Activated T-helper 1 cell treated with Interleukin-2 at 50 U/mL for 16 hours (primary cell): Measurements from ENCODE around the gene C22orf39.
"Not testable (repeated sequence)": the region's sequence is repeated elsewhere in the genome, so short reads cannot be mapped to it uniquely, and the experiment has no call there.

Experiments used
- DNase-seq: peaks from one replicate; pipeline ENCODE4 v3.0.0-alpha.2; 2020; ENCODE audit warnings: low read depth

The C22orf39 gene

DNA sequence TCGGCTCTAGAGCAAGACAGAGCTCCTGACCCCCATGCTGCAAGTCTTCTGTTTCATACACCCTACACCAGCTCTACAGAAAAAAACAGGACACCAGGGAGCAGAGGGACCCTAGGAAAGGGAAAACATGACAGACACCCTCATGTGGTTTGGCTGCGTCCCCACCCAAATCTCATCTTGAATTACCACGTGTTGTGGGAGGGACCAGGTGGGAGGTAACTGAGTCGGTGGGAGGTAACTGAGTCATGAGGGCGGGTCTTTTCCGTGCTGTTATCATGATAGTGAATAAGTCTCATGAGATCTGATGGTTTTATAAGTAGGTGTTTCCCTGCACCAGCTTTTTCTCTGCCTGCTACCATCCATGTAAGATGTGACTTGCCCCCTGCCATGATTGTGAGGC is 6.6 kb upstream of the C22orf39 start:
- no peak for DNase-seq

DNA sequence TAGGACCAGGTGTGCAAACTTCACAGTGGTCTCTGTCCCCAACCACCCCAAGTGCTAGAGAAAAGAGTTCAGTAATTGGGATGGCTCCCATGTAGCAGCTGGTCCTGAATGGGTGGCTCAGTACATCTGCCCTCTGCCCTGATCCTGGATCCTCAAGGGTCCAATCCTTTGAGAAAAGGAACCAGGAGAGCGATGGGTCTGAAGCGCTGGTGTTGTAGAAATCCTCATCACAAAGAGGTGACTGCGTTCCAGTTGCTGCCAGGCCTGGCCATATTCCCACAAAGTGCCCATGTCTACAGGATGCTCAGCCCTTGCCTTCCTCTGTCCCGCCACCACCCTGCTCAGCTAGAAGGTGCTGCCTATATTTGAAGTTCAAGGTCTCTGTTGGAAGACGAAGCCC is 6.2 kb upstream of the C22orf39 start:
- DNase-seq = no peak

DNA sequence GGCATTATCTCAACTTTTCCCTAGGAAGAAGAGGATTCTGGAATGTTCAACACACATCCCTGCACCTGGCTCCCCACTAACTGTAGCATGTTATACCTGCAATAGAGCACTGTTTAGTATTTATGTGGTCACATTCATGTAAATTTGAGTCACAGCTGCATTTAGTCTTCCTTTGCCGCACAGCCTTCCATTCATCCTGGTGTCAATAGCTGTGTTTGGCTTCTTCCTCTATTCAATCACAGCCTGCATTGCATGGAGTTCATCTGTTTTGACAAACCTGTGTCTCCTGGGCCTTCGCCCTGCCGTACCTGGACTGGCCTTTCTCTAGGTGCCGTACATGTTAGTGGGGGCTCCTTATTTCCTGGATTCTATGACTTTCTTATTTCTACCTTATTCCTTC is 4.1 kb upstream of the C22orf39 start:
- no peak for DNase-seq

DNA sequence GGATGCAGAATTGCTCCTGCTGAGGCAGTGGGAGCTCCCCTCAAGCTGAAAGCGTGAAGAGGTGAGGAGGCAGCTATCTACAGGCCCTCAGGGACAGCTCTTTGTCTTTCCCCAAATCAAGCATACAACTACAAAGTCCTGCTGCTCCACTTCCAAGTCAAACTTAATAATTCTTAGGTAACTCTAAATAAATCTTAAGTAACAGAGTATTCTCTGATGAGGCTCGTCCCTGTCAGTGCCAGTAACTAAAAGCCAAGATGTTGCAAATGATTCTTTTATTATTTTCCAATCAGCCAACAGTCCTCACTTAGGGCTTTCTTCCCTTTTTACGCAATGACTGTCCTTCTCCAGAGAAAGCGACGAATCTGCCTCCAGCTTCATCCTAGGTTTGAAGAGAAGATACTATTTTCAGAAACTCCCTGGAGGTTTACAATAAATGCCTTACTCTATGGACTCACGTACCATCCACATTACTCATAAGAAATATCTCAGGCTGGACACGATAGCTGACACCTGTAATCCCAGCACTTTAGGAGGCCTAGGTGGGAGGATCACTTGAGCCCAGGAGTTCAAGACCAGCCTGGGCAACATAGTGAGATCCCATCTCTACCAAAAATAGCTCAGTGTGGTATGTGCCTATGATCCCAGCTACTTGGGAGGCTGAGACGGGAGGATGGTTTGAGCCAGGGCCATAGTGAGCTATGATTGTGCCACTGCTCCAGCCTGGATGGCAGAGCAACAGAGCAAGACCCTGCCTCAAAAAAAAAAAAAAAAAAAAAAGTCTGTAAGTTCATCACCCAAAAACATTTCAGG is 3.1 kb upstream of the C22orf39 start:
- no peak for DNase-seq

DNA sequence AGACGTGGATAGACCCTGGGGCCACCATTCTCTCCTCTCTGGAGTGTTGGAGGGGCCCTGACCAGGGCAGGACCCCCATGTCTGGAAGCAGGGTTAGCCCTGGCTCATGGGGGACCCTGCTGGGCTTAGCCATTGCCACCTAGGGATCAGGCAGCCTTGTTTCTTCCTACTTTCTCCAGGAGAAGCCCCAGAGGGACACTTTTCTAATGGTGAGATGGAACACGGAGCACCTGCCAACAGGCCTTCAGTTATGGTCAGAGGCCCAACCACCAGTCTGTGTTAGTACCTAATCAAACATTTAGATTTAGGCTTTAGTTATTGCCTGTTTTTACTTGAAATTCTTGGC is 1.9 kb upstream of the C22orf39 start:
- DNase-seq = no peak

DNA sequence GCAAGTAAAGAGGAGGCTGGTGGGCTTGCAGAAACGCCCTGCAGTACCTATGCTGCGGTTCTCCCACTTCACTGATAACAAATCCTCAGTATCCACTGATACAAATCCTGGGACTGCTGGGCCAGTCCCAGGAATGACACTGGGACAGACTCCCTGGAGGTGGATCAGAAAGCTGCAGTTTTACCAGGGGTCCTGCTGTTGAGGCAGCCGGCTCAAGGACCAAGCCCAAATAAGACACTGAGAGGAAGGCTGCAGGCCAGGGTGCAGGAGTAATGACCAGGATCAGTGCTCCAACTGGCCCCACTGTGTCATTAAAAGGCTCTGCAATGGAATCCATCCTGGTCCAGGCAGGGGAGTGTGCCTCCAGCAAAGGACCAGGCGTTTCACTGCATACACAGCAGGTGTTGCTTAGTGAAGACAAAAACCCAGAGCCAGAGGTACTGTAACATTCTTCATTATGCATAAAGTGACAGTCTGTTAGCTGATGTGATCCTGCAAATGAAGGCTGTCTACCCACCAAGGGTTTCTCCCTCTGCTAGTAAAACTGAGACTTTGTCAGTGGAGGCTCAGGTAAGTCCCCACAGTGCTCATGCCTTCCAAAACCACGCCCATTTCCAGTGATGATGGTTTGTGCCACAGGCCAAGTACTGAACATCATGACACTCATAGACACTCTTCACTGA is 1.4 kb upstream of the C22orf39 start:
- DNase-seq = no peak

DNA sequence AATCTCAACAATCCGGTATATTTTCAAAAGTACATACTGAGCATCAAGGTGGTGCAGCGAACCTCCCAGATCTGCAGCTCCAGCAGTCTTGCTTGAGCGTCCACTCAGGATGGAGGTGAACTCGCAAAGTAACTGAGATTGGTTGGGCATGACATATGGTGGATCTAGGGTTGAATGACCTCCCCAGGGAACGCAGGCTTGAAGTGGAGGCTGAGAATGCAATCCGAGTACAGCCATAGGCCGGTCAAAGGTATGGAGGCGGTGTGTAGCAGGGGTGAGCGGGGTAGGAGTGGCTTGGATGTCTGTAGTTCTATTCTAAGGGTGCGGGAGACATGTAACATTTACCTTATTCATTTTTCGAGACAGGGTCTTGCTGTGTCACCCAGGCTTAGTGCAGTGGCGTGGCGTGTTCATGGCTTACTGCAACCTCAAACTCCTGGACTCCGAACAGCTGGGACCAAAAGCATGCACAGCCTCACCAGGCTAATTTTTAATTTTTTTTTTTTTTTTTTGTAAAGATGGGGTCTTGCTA is 631 bp upstream of the C22orf39 start:
- no peak for DNase-seq

DNA sequence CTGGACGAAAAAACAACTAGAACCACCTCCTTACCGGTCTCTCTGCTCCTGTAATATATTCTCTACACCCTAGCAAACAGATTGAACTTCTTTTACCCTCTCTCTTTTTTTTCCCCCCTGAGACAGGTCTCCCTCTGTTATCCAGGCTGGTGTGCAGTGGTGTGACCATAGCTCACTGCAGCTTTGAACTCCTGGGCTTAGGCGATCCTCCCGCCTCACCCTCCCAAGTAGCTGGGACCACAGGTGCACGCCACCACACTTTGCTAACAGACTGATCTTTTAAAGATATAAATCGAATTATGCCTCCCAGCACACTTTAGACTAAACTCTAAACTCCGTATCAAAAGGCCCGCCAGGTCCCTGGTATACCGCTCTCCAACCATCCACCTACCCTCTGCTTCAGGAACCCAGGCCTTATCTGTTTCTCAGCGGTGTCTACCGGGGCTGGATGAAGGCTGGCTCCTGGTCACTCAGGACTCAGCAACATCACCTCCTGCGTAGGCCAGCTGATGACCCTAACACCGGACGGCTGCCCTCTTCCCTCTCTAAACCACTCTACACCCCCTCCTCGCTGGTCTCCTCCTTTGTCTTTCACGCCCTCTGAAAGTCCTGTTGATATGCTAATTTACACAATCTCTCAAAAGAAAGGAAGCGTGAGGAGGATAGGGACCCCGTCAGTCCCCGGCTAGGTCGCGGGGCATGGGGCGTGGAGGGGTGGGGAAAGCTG is 745 bp downstream of the C22orf39 start:
- DNase-seq = no peak

DNA sequence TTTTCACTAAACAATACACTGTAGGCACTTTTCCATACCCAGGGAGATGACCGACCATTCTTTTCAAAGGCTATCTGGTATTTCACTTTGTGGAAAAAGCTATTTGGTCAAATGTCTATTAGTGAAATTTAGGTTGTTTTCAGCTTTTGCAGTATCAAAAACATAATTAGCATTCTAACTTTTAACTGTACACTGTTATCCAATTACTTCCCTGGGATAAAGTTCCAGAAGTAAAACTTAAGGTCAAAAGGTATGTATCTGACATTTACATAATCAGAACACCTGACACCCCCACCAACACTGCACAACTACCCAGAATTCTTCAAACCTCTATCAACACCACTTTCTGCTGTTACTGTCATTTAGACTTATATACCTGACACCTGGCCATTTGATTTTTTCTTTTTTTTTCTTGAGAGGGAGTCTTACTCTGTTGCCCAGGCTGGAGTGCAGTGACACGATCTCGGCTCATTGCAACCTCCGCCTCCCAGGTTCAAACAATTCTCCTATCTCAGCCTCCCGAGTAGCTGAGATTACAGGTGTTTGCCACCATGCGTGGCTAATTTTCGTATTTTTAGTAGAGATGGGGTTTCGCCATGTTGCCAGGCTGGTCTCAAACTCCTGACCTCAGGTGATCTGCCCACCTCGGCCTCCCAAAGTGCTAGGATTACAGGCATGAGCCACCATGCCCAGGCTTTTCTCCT is 2.1 kb downstream of the C22orf39 start:
- DNase-seq = not testable (repeated sequence)

DNA sequence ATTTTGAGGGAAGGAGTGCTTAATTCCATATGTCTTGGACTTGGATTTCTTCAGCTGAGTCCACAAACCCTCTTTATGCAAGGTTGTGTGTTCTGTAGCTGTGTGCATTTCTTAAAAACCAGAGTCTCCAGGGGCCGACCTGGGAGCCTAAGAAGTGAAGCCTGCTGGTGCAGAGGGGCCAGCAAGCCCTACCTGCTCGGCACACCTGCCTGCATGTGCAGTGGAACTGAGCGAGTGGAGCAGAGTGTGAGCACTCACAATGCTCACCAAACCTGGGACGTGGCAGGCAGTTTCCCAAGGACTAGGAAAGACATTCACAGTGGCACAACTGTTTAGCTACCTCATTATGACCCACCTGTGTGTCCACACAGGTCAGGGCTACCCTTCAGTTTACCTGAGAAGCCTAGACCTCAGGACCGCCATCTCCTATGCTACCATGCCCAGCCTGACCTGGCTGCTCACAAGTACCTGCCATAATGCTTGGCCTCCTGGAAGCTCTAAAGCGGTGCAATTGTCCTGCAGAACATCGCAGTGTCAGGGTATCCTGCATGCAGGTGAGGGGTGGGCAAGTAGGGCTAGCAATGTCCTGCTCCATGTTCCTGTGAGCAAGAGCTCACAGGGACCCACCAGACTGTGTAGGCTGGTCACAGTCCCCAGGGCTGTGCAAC is 3.8 kb downstream of the C22orf39 start:
- DNase-seq = no peak

DNA sequence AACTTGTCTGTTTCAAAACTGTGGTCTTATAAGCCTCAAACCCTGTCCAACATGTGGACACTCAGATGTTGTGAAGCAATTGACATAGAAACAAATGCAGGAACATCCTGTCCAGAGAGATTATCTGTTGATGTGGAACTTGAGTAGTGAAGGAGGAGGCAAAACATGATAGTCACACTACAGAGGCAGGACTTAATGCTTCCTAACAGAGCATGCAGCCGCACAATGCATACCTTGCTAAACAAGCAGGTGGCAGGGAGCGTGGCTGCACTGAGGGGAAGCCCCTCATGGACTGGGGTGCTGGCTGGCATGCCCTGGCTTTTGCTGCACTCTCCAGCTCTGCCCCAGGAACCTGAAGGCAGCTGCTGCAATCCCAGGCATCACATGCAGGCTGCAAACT is 5.3 kb downstream of the C22orf39 start:
- DNase-seq = no peak

DNA sequence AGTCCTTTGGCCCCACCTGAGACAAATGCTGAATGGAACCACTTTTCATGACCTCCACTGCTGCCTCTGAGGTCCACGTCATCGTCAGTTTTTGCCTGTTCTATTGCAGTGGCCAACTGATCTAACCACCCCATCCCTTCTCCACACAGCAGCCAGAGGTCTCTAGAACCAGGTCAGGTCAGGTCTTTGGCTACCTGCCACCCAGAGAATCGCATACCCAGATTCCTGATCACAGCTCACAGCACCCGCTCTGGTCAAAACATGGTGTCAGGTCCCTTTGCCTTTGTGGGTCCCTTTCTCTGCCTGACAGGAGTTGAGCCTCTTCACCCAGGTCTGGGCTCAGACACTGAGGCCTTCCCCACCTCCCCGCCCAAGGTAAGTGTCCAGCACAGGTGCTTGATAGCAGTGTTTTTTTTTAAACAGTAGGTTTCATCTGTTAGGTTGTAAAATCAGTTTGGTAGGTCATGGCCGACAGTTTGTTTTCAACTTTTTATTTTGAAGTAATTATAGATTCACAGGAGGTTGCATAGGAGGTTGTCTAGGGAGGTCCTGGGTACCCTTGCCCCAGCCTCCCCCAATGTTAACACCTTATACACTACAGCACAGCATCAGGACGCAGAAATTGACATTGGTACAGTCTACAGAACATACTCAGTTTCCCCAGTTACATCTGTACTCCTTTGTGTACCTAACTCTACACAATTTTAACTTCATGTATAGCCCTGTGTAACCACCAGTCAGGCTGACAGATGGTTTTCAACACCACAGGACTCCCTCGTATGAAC is 6.9 kb downstream of the C22orf39 start:
- DNase-seq = no peak

DNA sequence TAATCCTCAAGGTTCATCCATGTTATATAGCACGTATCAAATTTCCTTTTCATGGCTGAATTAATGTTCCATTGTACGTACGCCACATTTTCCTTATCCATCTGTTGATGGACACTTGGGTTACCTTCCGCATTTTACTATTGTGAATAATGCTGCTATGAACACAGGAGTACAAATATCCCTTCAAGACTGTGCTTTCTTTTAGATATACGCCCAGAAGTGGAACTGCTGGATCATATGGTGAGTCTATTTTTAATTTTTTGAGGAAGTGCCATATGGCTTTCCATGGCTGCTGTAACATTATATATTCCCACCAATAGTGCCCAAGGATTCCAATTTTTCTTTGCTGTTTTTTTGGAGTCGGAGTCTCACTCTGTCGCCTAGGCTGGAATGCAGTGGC is 9.2 kb downstream of the C22orf39 start:
- DNase-seq = no peak

DNA sequence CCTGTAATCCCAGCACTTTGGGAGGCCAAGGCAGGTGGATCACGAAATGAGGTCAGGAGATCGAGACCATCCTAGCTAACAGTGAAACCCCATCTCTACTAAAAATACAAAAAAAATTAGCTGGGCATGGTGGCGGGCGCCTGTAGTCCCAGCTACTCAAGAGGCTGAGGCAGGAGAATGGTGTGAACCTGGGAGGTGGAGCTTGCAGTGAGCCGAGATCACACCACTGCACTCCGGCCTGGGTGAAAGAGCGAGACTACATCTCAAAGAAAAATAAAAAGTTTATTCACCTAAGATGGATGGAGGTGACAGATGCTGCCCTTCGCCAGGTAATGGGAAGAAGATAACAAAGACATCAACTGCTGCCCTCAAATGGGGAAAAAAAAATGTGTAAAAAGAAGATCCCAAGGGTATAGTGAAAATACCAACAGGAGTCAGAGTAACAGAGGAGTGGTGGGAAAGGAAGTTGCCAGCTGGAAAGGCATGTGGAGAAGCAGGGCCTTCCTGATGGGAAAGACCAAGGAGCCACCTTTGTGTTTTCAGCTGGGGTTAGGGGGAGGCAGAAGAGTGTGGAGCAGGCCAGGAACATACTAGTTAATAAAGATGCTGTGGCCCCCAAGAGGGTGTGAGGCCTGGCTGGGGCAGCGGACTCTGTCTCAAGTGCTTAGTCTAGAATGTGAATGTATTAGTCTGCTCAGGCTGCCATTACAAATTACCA is 10.9 kb downstream of the C22orf39 start:
- not testable (repeated sequence) for DNase-seq

DNA sequence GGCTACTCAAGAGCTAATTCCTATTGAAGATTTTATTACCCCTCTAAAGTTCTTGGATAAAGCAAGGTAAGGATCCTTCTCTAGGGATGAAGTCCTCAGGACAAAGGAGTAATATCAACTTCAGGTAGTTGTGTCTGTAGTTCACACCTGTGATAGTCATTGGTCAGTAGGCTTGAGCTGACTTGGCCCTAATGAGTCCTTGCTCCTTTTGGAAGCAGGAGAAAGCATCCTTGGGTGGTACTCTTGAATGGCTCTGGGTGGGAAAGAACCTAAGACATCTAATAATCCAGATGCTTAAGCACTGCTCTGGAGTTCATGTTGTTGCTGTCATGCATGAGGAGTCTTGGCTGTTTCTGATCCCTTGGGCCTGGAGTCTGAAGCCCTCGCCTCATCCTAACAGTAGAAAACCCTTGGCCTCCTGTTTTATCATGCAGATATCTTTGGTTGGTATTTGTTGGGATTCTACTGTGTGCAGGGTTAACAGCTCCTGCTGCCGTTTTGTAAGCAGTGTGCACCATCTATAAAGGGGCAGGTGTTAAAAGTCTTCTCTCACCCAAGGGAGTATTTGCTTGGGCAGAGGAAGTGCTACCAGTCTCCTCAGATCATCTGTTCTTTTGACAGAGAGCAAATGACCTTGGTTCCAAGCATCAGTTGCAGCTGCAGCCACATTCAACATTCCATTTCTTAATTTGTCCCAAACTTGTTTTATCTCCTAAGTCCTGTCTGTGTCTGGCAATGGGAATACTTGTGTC is 12.5 kb downstream of the C22orf39 start:
- no peak for DNase-seq

DNA sequence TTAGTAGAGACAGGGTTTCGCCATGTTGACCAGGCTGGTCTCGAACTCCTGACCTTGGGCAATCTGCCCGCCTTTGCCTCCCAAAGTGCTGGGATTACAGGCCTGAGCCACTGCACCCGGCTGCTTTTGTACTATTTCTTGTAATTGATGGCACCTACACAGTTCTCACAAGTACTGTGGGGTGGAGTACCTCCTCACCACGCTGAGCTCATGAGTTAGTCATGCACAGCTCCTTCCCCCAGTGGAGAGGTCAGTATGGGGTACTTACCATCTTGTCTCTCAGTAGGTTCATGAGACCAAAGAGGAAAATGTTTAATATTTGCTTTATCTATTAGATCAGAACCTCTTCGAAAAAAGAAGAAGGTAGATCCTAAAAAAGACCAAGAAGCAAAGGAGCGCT is 13.1 kb downstream of the C22orf39 start:
- DNase-seq = no peak

DNA sequence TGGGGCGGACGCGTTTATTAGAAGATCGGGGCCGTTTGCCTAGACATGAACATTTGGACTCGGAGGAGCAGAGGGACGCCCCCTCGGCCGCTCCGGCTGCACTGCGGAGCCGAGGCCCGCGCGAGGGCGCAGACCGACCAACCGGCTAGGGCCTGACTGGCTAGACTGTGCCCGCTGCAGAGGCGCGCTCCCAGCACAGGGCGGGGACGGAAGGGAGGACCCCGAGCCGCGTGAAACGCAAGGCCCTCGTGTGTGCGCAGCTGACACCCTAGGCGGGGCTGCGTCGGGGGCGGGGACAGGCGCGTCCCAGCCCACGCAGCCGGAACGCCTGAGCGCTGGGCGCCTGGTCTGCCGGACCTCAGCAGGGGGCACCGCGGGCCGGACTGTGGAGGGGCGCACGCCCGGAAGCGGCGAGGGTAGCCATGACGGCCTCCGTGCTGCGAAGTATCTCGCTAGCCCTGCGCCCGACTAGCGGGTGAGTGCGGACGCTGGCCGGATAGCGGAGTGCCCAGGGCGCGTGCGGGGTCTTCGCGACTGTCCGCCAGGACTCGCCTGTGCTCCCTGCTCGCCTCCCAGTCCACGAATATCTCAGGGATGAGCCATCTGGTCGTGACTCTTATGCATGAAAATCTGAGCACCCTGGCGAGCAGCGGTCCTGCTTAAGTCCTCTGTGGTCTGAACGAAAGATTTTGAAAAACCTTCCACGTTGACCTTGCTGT is 15.2 kb downstream of the C22orf39 start, which contains the start of gene MRPL40:
TSS of gene MRPL40 (plus strand) at position 413 of the 719 bp plus-strand sequence. CDS start at position 423, 10 bp downstream.
- DNase-seq = peak; percentile 79

DNA sequence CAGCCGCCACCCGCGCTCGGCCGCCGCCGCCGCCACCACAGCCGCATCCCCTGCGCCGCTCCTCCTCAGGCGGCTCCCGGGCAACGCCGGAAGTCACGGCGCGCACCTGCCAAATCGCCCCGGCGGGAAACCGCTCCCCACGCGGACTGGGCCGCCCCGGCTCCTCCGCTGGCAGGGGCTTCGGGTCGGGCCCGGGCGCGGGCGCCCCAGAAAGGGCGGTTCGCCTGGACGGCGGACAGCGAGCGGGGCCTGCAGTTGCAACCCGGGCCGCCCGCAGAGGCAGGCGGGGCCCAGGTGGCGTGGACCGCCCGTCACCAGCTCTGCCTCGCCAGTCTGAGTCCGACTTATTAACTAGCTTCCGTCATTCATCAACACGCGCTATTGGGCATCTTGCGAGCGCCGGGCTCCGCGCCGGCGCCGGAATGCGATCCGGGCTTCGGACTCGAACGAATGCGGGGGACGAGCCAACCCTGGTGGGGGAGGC is 15.8 kb downstream of the C22orf39 start, which contains the start of gene HIRA:
TSS of gene HIRA (minus strand) at position 85 of the 484 bp plus-strand sequence. CDS start 257 bp downstream, outside the sequence.
- DNase-seq = peak; percentile 82
